Fibroblast of lung (primary cell): ENCODE measurements around the gene HPS3.

ENCODE experiments used
- EZH2 ChIP-seq: IDR thresholded peaks from 2 replicates; pipeline ENCODE4 v1.5.1; 2012; ENCODE audit warnings: low read length, control low read depth, mild to moderate bottlenecking; ENCODE audit errors: missing control alignments
- TF ChIP-seq, protein P1 (sequence below), 2 donors: IDR thresholded peaks in 1 of 2; conservative IDR thresholded peaks in 1 of 2; 1 replicate in 1 of 2; 2 replicates in 1 of 2; pipeline ENCODE4 v1.5.1; 2011 to 2012; ENCODE audit warnings: low read length in 2 of 2, control low read depth in 1 of 2, inconsistent platforms in 1 of 2, low read depth in 1 of 2, mild to moderate bottlenecking in 1 of 2

DNA sequence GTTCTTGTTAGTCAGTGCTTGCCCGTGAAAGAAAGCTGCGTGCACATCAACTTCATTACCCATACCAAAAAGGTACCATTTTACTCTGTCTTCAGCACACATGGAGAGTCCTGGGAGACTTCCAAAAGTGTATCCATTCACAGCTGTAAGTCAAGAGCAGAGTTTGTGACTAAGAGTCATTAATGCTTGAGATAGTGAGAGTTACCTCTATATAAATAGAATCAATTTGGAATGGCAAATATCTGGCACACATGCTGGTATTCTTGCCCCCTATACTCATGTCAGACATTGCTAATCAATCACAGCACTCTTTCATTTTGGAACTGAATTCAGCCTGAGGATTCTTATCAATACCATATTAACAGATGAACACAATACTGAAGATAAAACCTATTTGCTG is 78.0 kb downstream of the HPS3 start:
- TF ChIP-seq, protein P1, sequence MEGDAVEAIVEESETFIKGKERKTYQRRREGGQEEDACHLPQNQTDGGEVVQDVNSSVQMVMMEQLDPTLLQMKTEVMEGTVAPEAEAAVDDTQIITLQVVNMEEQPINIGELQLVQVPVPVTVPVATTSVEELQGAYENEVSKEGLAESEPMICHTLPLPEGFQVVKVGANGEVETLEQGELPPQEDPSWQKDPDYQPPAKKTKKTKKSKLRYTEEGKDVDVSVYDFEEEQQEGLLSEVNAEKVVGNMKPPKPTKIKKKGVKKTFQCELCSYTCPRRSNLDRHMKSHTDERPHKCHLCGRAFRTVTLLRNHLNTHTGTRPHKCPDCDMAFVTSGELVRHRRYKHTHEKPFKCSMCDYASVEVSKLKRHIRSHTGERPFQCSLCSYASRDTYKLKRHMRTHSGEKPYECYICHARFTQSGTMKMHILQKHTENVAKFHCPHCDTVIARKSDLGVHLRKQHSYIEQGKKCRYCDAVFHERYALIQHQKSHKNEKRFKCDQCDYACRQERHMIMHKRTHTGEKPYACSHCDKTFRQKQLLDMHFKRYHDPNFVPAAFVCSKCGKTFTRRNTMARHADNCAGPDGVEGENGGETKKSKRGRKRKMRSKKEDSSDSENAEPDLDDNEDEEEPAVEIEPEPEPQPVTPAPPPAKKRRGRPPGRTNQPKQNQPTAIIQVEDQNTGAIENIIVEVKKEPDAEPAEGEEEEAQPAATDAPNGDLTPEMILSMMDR (conservative IDR thresholded peaks at IDR 0.05 in 1 of 2, IDR thresholded peaks at IDR 0.05 in 1 of 2; ENCODE audit: low read depth in 1 of 2, low read length in 2 of 2): no peak
- TF ChIP-seq EZH2: no peak
